Measurements from ENCODE around the gene FOXP1.

FOXP1 gene

DNA sequence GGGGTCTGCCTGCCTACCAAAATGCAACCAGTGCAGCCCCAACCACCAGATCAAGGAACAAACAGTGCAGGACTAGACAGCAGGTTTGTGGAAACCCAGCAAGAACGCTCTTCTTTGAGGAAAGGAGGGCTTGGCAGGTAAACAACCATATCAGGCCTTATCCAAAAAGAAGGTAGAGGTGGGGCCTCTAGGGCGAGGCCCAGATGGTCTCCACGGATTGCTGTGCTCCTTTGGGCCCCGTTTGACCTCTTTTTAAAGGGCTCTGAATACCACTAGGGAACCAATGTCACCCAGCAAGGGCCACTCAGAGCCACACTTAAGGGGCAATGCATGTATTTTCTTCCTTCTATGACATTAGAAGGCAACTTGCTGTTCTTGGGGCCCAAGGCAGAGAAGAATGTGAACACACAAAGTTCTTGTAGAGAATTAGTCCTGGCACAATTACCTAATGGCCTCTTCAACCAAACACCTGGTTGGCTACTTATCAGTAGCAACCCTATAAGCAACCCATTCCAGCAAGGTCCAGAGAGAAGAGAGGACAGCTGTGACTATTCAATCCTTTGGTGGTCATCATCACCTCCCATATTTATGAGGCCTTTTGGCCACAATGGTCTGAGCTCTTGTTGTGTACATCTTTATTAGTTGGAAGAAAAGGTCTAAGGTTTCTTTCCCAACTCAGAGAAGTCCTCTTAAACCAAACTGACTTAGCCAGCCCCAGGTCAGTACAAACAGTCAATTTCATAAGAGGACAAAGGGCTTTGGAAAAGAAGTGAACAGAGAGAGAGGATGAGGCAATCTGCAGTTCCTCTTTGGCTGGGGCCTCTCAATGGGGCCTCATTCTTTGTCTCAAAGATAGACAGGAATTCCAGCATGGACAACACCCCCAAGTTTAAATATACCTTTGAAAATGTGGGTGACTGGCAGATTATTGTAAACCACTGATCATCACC, 36.0 kb downstream of the FOXP1 start:
- no peak overlapping the region for H3K4me3 ChIP-seq (ENCODE audit: low read depth, low read length)
- no peaks in the 10 kb centered on the region for H3K27me3 ChIP-seq (ENCODE audit: control insufficient read depth, insufficient read depth, low read length)
- H3K27ac ChIP-seq (ENCODE audit: low read depth, low read length): no peak overlapping the region
- no peaks in the 10 kb centered on the region for H3K36me3 ChIP-seq (ENCODE audit: control insufficient read depth, insufficient read depth, low read length)
- H3K9me3 ChIP-seq (ENCODE audit: control insufficient read depth, insufficient read depth, low read length): no peaks in the 10 kb centered on the region
- no peak overlapping the region for H3K9ac ChIP-seq (ENCODE audit: low read depth, low read length)
- peaks cover 3% of the 10 kb centered on the region for H3K4me1 ChIP-seq (ENCODE audit: control insufficient read depth, insufficient read depth, low read length)

GRCh38 chr3:71546821-71547220, 36.7 kb downstream of the FOXP1 start:
- H3K27ac ChIP-seq (ENCODE audit: low read depth, low read length): no peak overlapping the region

DNA sequence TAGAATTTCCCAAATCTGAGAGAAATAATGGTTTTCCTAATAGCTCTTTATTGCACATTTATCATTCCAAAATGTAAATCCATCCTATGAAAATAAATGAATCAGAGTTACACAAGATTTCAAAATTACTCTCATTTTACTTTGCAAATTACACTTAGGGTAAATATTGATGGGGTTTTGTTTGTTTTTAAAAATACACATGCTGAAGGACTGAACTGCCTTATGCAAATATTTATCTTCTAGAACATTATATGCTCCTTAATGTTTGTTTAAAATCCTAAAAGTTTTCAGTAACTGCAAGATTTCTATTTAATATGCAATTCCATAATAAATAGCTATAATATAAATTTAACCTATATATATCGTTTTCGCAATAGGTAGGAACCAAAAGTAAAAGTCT, 38.2 kb downstream of the FOXP1 start:
- Histone ChIP-seq H3K9me3 (ENCODE audit: control insufficient read depth, insufficient read depth, low read length) (no peaks in the 10 kb centered on the region), H3K9ac (ENCODE audit: low read depth, low read length) (no peak overlapping the region), H3K4me1 (ENCODE audit: control insufficient read depth, insufficient read depth, low read length) (peaks cover 10% of the 10 kb centered on the region), H3K36me3 (ENCODE audit: control insufficient read depth, insufficient read depth, low read length) (no peaks in the 10 kb centered on the region), H3K27ac (ENCODE audit: low read depth, low read length) (no peak overlapping the region), H3K27me3 (ENCODE audit: control insufficient read depth, insufficient read depth, low read length) (no peaks in the 10 kb centered on the region), H3K4me3 (ENCODE audit: low read depth, low read length) (no peak overlapping the region)

More at GRCh38 chr3:71546821-71547220, 36.7 kb downstream of the FOXP1 start:
- Histone ChIP-seq H3K4me3 (ENCODE audit: low read depth, low read length) (no peak overlapping the region), H3K27me3 (ENCODE audit: control insufficient read depth, insufficient read depth, low read length) (no peaks in the 10 kb centered on the region), H3K4me1 (ENCODE audit: control insufficient read depth, insufficient read depth, low read length) (peaks cover 5% of the 10 kb centered on the region), H3K36me3 (ENCODE audit: control insufficient read depth, insufficient read depth, low read length) (no peaks in the 10 kb centered on the region), H3K9ac (ENCODE audit: low read depth, low read length) (no peak overlapping the region), H3K9me3 (ENCODE audit: control insufficient read depth, insufficient read depth, low read length) (no peaks in the 10 kb centered on the region)

GRCh38 chr3:71543371-71544016, 40.0 kb downstream of the FOXP1 start:
- Histone ChIP-seq H3K4me1 (ENCODE audit: control insufficient read depth, insufficient read depth, low read length) (peaks cover 10% of the 10 kb centered on the region), H3K4me3 (ENCODE audit: low read depth, low read length) (no peak overlapping the region), H3K27me3 (ENCODE audit: control insufficient read depth, insufficient read depth, low read length) (no peaks in the 10 kb centered on the region), H3K36me3 (ENCODE audit: control insufficient read depth, insufficient read depth, low read length) (no peaks in the 10 kb centered on the region), H3K9me3 (ENCODE audit: control insufficient read depth, insufficient read depth, low read length) (no peaks in the 10 kb centered on the region), H3K27ac (ENCODE audit: low read depth, low read length) (no peak overlapping the region), H3K9ac (ENCODE audit: low read depth, low read length) (no peak overlapping the region)

DNA sequence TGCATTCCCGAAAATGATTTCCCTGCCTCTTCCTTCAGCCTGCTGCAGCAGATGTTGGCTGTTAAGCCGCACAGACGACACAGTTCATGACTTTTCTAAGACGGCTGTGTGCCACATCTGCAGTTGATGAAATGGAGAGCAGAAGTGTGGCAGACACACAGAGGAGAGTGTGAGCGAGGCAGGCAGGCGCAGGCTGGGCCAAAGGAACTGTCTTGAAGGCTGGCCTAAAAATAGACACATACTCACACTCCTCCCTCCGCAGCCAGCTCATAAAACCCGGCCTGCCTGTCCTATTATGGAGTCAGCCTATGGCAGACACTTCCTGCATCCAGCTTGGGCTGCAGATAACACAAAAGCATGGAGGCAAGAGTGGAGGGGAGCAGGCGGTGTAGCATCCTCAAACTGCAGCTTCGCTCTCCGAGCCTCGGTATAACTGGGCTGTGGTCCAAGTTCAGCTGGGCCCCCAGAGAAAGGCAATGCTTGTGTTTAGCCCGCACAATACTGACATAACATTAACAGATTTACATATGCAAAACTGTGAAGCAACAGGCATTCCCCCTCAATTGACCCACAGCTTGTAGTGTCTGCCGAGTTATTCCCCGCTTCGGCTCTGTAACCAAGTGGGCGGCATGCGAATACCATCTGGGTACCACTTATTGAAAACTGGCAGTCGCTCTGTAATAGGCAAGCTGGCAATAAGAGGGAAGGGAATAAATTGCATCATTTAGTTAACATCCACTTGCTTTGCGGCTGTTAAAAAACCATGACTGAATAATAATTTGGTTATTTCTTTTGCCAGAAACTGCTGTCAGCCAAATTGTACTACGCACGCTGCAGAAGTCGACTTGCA, 40.8 kb downstream of the FOXP1 start:
- no peaks in the 10 kb centered on the region for H3K27me3 ChIP-seq (ENCODE audit: control insufficient read depth, insufficient read depth, low read length)
- no peak overlapping the region for H3K4me3 ChIP-seq (ENCODE audit: low read depth, low read length)
- H3K4me1 ChIP-seq (ENCODE audit: control insufficient read depth, insufficient read depth, low read length): peaks cover 10% of the 10 kb centered on the region
- no peak overlapping the region for H3K27ac ChIP-seq (ENCODE audit: low read depth, low read length)
- no peak overlapping the region for H3K9ac ChIP-seq (ENCODE audit: low read depth, low read length)
- no peaks in the 10 kb centered on the region for H3K36me3 ChIP-seq (ENCODE audit: control insufficient read depth, insufficient read depth, low read length)
- no peaks in the 10 kb centered on the region for H3K9me3 ChIP-seq (ENCODE audit: control insufficient read depth, insufficient read depth, low read length)

- Histone ChIP-seq H3K4me1 (ENCODE audit: control insufficient read depth, insufficient read depth, low read length) (peaks cover 10% of the 10 kb centered on the region), H3K4me3 (ENCODE audit: low read depth, low read length) (no peak overlapping the region), H3K9me3 (ENCODE audit: control insufficient read depth, insufficient read depth, low read length) (no peaks in the 10 kb centered on the region), H3K9ac (ENCODE audit: low read depth, low read length) (no peak overlapping the region), H3K27me3 (ENCODE audit: control insufficient read depth, insufficient read depth, low read length) (no peaks in the 10 kb centered on the region), H3K36me3 (ENCODE audit: control insufficient read depth, insufficient read depth, low read length) (no peaks in the 10 kb centered on the region), H3K27ac (ENCODE audit: low read depth, low read length) (no peak overlapping the region)
Measured at GRCh38 chr3:71541313-71541712, 42.2 kb downstream of the FOXP1 start.

GRCh38 chr3:71537211-71537611, 46.3 kb downstream of the FOXP1 start:
- Histone ChIP-seq H3K27me3 (ENCODE audit: control insufficient read depth, insufficient read depth, low read length) (no peaks in the 10 kb centered on the region), H3K9me3 (ENCODE audit: control insufficient read depth, insufficient read depth, low read length) (no peaks in the 10 kb centered on the region), H3K4me3 (ENCODE audit: low read depth, low read length) (no peak overlapping the region), H3K9ac (ENCODE audit: low read depth, low read length) (no peak overlapping the region), H3K36me3 (ENCODE audit: control insufficient read depth, insufficient read depth, low read length) (no peaks in the 10 kb centered on the region), H3K27ac (ENCODE audit: low read depth, low read length) (no peak overlapping the region), H3K4me1 (ENCODE audit: control insufficient read depth, insufficient read depth, low read length) (peaks cover 5% of the 10 kb centered on the region; the same call in 1 of the 2 replicates)

- H3K36me3 ChIP-seq (ENCODE audit: control insufficient read depth, insufficient read depth, low read length): no peaks in the 10 kb centered on the region
- 0 out of 2 replicates have a peak overlapping the region, but pooled peaks have one; percentile 14 for H3K9ac ChIP-seq (ENCODE audit: low read depth, low read length)
- no peaks in the 10 kb centered on the region for H3K27me3 ChIP-seq (ENCODE audit: control insufficient read depth, insufficient read depth, low read length)
- H3K9me3 ChIP-seq (ENCODE audit: control insufficient read depth, insufficient read depth, low read length): no peaks in the 10 kb centered on the region
- H3K4me1 ChIP-seq (ENCODE audit: control insufficient read depth, insufficient read depth, low read length): peaks cover 5% of the 10 kb centered on the region; the same call in 1 of the 2 replicates
- no peak overlapping the region for H3K27ac ChIP-seq (ENCODE audit: low read depth, low read length)
- H3K4me3 ChIP-seq (ENCODE audit: low read depth, low read length): no peak overlapping the region
Measured at GRCh38 chr3:71536376-71536965, 47.1 kb downstream of the FOXP1 start.

DNA sequence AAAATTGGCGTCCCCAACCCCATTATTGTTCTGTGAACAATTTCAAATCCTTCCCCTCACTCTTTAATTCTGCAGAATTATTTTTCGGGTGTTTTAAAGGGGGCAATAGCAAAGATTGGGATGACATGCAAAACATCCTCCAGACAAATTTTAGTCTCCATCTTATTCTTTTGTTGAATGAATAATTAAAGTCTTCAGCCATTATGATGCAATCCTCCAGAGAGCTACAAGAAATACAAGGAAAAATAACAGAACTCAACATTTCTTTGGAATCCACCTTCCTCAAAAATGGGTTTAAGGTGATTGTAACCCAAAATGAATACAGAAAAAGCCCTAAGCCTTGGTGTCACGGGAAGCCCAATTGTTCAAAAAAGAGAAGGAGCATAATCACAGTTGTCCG, 49.9 kb downstream of the FOXP1 start:
- H3K36me3 ChIP-seq (ENCODE audit: control insufficient read depth, insufficient read depth, low read length): no peaks in the 10 kb centered on the region
- no peaks in the 10 kb centered on the region for H3K27me3 ChIP-seq (ENCODE audit: control insufficient read depth, insufficient read depth, low read length)
- H3K27ac ChIP-seq (ENCODE audit: low read depth, low read length): no peak overlapping the region
- H3K9me3 ChIP-seq (ENCODE audit: control insufficient read depth, insufficient read depth, low read length): no peaks in the 10 kb centered on the region
- H3K4me1 ChIP-seq (ENCODE audit: control insufficient read depth, insufficient read depth, low read length): peaks cover 15% of the 10 kb centered on the region
- H3K4me3 ChIP-seq (ENCODE audit: low read depth, low read length): no peak overlapping the region
- no peak overlapping the region for H3K9ac ChIP-seq (ENCODE audit: low read depth, low read length)

GRCh38 chr3:71532639-71533395, 50.7 kb downstream of the FOXP1 start:
- no peak overlapping the region for H3K9ac ChIP-seq (ENCODE audit: low read depth, low read length)
- no peaks in the 10 kb centered on the region for H3K9me3 ChIP-seq (ENCODE audit: control insufficient read depth, insufficient read depth, low read length)
- H3K4me3 ChIP-seq (ENCODE audit: low read depth, low read length): no peak overlapping the region
- H3K4me1 ChIP-seq (ENCODE audit: control insufficient read depth, insufficient read depth, low read length): peaks cover 23% of the 10 kb centered on the region
- no peaks in the 10 kb centered on the region for H3K36me3 ChIP-seq (ENCODE audit: control insufficient read depth, insufficient read depth, low read length)
- H3K27ac ChIP-seq (ENCODE audit: low read depth, low read length): no peak overlapping the region
- no peaks in the 10 kb centered on the region for H3K27me3 ChIP-seq (ENCODE audit: control insufficient read depth, insufficient read depth, low read length)
